Osteocyte (in vitro differentiated cells): ENCODE results near the gene UBXN10. TPM values are rescaled to one million over a fixed set of nuclear protein-coding genes. Genes with fewer than 3 reads are reported as not detected.

Source experiments
- DNase-seq: peaks from one replicate; pipeline ENCODE4 v3.0.0; 2021; ENCODE audit warnings: mixed read lengths; ENCODE audit not compliant: unreplicated experiment; ENCODE audit errors: extremely low spot score
- H3K27ac Mint-ChIP-seq: one replicate; pipeline ENCODE4 v1.8.0; 2021; ENCODE audit warnings: mild to moderate bottlenecking, mixed read lengths; ENCODE audit not compliant: unreplicated experiment
- H3K27me3 Mint-ChIP-seq: one replicate; pipeline ENCODE4 v1.8.0; 2021; ENCODE audit warnings: mixed read lengths; ENCODE audit not compliant: unreplicated experiment
- H3K36me3 Mint-ChIP-seq: one replicate; pipeline ENCODE4 v1.8.0; 2021; ENCODE audit warnings: mixed read lengths; ENCODE audit not compliant: unreplicated experiment
- H3K4me1 Mint-ChIP-seq: one replicate; pipeline ENCODE4 v1.8.0; 2021; ENCODE audit warnings: mixed read lengths; ENCODE audit not compliant: unreplicated experiment
- H3K4me3 Mint-ChIP-seq: one replicate; pipeline ENCODE4 v1.8.0; 2021; ENCODE audit warnings: mild to moderate bottlenecking, moderate library complexity, mixed read lengths; ENCODE audit not compliant: unreplicated experiment
- H3K9me3 Mint-ChIP-seq: one replicate; pipeline ENCODE4 v1.8.0; 2021; ENCODE audit warnings: mixed read lengths; ENCODE audit not compliant: unreplicated experiment
- total RNA-seq: library from RNA; stranded (reverse); gene quantifications from 2 replicates; pipeline ENCODE4 v1.2.1, GENCODE V29; 2021
- TF ChIP-seq, protein P1 (sequence below): fragments of 200-600 bp; sonication (generic); IDR thresholded peaks from 2 replicates; pipeline ENCODE4 v1.5.0; 2021; ENCODE audit warnings: antibody characterized with exemption, mild to moderate bottlenecking, moderate library complexity

UBXN10 gene
- total RNA-seq, 1 donor from 2014 or later, result not detected

DNA sequence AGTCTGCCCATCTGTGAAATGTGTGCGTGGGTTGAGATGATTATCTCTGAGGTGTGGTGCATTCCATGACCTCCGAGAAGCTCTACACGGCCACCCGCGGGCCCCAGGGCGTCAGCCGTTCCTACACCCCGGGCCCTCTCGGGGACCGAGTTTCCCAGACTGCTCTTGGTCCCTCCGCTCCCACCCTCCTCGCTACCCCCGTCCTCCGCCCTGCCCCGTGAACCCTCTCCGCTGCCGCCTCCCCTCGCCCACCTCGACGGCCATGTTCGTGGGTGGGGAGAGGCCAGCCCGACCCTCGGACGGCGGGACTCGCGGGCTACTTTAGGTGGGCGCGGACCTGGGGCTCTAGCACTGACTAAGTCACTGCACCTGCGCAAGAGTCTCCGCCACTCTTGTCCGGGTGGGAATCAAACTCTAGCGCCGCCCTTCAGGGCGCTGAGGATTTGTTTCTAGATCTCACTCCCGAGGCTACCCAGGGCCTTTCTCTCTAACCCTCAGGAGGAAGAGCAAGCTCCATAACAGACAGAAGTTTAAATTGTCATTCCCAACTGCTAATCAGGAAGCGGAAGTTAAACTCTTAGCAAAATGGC lies 57.1 kb downstream of the UBXN10 start:
- TF ChIP-seq, protein P1, sequence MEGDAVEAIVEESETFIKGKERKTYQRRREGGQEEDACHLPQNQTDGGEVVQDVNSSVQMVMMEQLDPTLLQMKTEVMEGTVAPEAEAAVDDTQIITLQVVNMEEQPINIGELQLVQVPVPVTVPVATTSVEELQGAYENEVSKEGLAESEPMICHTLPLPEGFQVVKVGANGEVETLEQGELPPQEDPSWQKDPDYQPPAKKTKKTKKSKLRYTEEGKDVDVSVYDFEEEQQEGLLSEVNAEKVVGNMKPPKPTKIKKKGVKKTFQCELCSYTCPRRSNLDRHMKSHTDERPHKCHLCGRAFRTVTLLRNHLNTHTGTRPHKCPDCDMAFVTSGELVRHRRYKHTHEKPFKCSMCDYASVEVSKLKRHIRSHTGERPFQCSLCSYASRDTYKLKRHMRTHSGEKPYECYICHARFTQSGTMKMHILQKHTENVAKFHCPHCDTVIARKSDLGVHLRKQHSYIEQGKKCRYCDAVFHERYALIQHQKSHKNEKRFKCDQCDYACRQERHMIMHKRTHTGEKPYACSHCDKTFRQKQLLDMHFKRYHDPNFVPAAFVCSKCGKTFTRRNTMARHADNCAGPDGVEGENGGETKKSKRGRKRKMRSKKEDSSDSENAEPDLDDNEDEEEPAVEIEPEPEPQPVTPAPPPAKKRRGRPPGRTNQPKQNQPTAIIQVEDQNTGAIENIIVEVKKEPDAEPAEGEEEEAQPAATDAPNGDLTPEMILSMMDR, result no peak
- H3K4me3 Mint-ChIP-seq, result no peak overlapping the region
- no peak for DNase-seq
- H3K9me3 Mint-ChIP-seq, result no peaks in the 10 kb centered on the region
- no peaks in the 10 kb centered on the region for H3K4me1 Mint-ChIP-seq
- H3K27me3 Mint-ChIP-seq, result peaks cover 19% of the 10 kb centered on the region
- H3K27ac Mint-ChIP-seq, result no peak overlapping the region
- no peaks in the 10 kb centered on the region for H3K36me3 Mint-ChIP-seq

Other genes starting within 250 kb of the UBXN10 start
- not detected in 2 replicates for gene PLA2G2A, start 206.5 kb upstream of the UBXN10 start, total RNA-seq
- not detected in 2 replicates for gene PLA2G5, start 115.9 kb upstream of the UBXN10 start, total RNA-seq
- gene PLA2G2D, start 66.6 kb upstream of the UBXN10 start, total RNA-seq, result not detected in 2 replicates
- gene PLA2G2F, start 46.8 kb upstream of the UBXN10 start, total RNA-seq, result not detected in 2 replicates
- gene PLA2G2C, start 422 bp downstream of the UBXN10 start, total RNA-seq, result not detected in 2 replicates
- not detected in 2 replicates for gene VWA5B1, start 104.8 kb downstream of the UBXN10 start, total RNA-seq